DOHH2 (cell line): ENCODE data around the gene MYO18B.
A peak's percentile ranks its signal among the peaks of the same experiment; 100 is the strongest.

Source experiments
- H3F3A ChIP-seq: fragments of 200-600 bp; sonication (generic), shearing (Covaris generic); 2 replicates; pipeline ENCODE4 v1.6.0; 2016; ENCODE audit warnings: antibody characterized with exemption, mild to moderate bottlenecking; ENCODE audit not compliant: control insufficient read depth, insufficient read depth
- H3K27ac ChIP-seq: fragments of 200-600 bp; sonication (generic); 2 replicates; pipeline ENCODE4 v1.5.1; 2014; ENCODE audit warnings: low read depth, mild to moderate bottlenecking, low read length, moderate library complexity
- H3K27me3 ChIP-seq: fragments of 200-600 bp; sonication (generic); 2 replicates; pipeline ENCODE4 v1.6.1; 2014; ENCODE audit warnings: mild to moderate bottlenecking, low read length, mixed read lengths; ENCODE audit not compliant: control insufficient read depth
- H3K36me3 ChIP-seq: fragments of 200-600 bp; sonication (generic); 2 replicates; pipeline ENCODE4 v1.6.1; 2014; ENCODE audit warnings: mild to moderate bottlenecking, low read length, moderate library complexity, mixed read lengths; ENCODE audit not compliant: control insufficient read depth
- H3K4me1 ChIP-seq: fragments of 200-600 bp; sonication (generic); 2 replicates; pipeline ENCODE4 v1.6.1; 2014; ENCODE audit warnings: mild to moderate bottlenecking, low read length, mixed read lengths; ENCODE audit not compliant: control insufficient read depth
- H3K4me2 ChIP-seq: fragments of 200-600 bp; sonication (generic); 2 replicates; pipeline ENCODE4 v1.6.0; 2014; ENCODE audit warnings: mild to moderate bottlenecking, low read length, moderate library complexity
- H3K4me3 ChIP-seq: fragments of 200-600 bp; sonication (generic); 2 replicates; pipeline ENCODE4 v1.5.1; 2014; ENCODE audit warnings: mild to moderate bottlenecking, low read length, mixed read lengths
- H3K79me2 ChIP-seq: fragments of 200-600 bp; sonication (generic); 2 replicates; pipeline ENCODE4 v1.6.1; 2014; ENCODE audit warnings: mild to moderate bottlenecking, low read length, mixed read lengths; ENCODE audit not compliant: control insufficient read depth
- H3K9me2 ChIP-seq: fragments of 200-600 bp; sonication (generic); replicated peaks from 2 replicates; pipeline ENCODE4 v1.6.1; 2014; ENCODE audit warnings: mild to moderate bottlenecking, low read length, mixed read lengths; ENCODE audit not compliant: control insufficient read depth
- H3K9me3 ChIP-seq: fragments of 200-600 bp; sonication (generic); 2 replicates; pipeline ENCODE4 v1.6.1; 2014; ENCODE audit warnings: antibody characterized with exemption, low read length, mixed read lengths; ENCODE audit not compliant: control insufficient read depth, insufficient read depth
- H4K20me1 ChIP-seq: fragments of 200-600 bp; sonication (generic); 2 replicates; pipeline ENCODE4 v1.6.0; 2014; ENCODE audit warnings: low read depth, mild to moderate bottlenecking, antibody characterized with exemption, low read length, moderate library complexity; ENCODE audit not compliant: control insufficient read depth, insufficient read depth
- CTCF ChIP-seq: fragments of 200-600 bp; sonication (generic); IDR thresholded peaks from one replicate; pipeline ENCODE4 v1.5.1; 2014; ENCODE audit warnings: antibody characterized with exemption, mild to moderate bottlenecking, low read depth, low read length; ENCODE audit not compliant: poor library complexity, severe bottlenecking
- EZH2phosphoT487 ChIP-seq: fragments of 200-600 bp; sonication (generic); IDR thresholded peaks from 2 replicates; pipeline ENCODE4 v1.6.1; 2017; ENCODE audit warnings: borderline replicate concordance, mild to moderate bottlenecking, antibody characterized with exemption, low read length, moderate library complexity, mixed read lengths

MYO18B gene

GRCh38 chr22:25853078-25853477 is 111.1 kb downstream of the MYO18B start:
- Histone ChIP-seq H3K4me1 (no peaks in the 10 kb centered on the region), H3K27me3 (peaks cover 3% of the 10 kb centered on the region; the same call in 1 of the 2 replicates), H3K4me3 (no peak overlapping the region), H3K4me2 (no peak overlapping the region), H3K36me3 (no peaks in the 10 kb centered on the region), H3K27ac (no peak overlapping the region), H3K9me2 (no peaks in the 10 kb centered on the region), H3K9me3 (no peaks in the 10 kb centered on the region), H3F3A (no peaks in the 10 kb centered on the region), H3K79me2 (no peaks in the 10 kb centered on the region), H4K20me1 (no peaks in the 10 kb centered on the region)
- TF ChIP-seq EZH2phosphoT487 (no peak), CTCF (no peak)

- Histone ChIP-seq H3F3A (no peaks in the 10 kb centered on the region), H3K9me3 (no peaks in the 10 kb centered on the region), H3K4me2 (no peak overlapping the region), H4K20me1 (no peaks in the 10 kb centered on the region), H3K4me3 (no peak overlapping the region), H3K4me1 (no peaks in the 10 kb centered on the region), H3K27me3 (peaks cover 3% of the 10 kb centered on the region; the same call in 1 of the 2 replicates), H3K36me3 (no peaks in the 10 kb centered on the region), H3K79me2 (no peaks in the 10 kb centered on the region), H3K27ac (no peak overlapping the region), H3K9me2 (no peaks in the 10 kb centered on the region)
- peak; percentile 63 for TF ChIP-seq CTCF
- no peak for TF ChIP-seq EZH2phosphoT487
Observed at GRCh38 chr22:25853501-25854284, 111.7 kb downstream of the MYO18B start.

- no peak overlapping the region for H3K4me3 ChIP-seq
- H3K9me2 ChIP-seq: no peaks in the 10 kb centered on the region
- no peaks in the 10 kb centered on the region for H3K4me1 ChIP-seq
- TF ChIP-seq EZH2phosphoT487 (no peak), CTCF (no peak)
- H3K4me2 ChIP-seq: no peak overlapping the region
- H3K27ac ChIP-seq: no peak overlapping the region
- no peaks in the 10 kb centered on the region for H3K9me3 ChIP-seq
- no peaks in the 10 kb centered on the region for H3F3A ChIP-seq
- H3K79me2 ChIP-seq: no peaks in the 10 kb centered on the region
- H3K27me3 ChIP-seq: no peaks in the 10 kb centered on the region
- H3K36me3 ChIP-seq: no peaks in the 10 kb centered on the region
- no peaks in the 10 kb centered on the region for H4K20me1 ChIP-seq
Observed at GRCh38 chr22:25869771-25870170, 127.8 kb downstream of the MYO18B start.
